ENCODE data around the gene SYT6.

The SYT6 gene

DNA sequence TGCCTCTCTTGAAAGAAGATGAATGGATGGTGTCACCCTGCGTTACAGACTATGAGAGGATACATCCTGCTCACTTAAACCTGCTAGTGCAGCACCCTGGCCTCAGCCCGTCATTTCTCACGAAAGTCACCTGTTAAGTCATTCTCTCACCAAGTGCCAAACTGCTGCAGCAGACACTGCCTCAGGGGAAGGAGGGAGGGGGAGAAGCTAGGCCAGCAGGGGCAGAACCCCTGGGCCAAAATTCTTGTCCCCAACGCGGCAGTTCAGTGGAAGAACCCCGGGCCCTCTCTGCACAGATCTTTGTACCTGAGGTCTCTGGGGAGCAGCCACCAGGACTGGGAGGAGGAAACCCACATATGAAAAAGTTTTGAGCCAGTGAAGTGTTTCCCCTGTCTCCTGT lies 37.6 kb downstream of the SYT6 start:
- no peak for DNase-seq

DNA sequence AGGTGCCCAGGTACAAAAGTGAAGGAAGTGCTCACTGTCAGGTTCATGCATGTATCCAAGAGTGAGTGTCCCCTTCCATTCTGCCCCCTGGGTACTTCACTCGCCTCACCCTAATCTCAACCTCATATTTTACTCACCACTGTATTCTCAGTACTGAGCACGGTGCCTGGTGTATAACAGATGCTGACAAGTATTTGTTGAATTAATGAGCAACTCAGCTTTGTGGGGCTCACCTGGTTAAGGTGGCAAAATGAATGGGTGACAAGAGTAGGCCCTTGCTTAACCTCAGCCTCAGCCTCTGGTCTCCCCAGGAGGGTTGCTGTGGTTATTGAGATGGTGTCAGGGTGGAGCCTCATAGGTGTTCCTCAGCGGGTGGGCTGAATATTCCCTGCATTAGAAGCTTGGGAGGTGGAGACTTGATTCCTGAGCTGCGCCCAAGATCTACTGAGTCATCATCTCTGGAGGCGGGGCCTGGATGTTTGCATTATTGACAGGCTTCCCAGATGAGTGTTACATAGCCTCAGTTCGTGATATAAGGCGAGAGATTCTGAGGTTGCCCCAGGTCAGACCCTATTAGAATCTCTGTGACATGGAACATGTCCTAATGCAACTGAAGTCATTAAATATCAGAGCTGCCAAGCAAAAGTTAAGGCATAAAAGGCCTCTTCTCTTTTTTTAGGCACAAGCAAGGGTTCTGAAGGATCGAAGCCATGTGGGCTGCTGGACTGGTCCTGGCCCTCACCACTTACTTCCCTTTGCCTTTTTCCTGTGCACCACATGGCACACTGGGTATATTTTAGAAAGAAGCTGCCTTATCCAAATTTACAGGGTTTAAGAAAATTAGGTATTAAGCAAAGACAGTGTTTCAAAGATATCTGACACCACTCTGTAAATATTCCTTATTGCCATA lies 39.2 kb downstream of the SYT6 start:
- DNase-seq: no peak

DNA sequence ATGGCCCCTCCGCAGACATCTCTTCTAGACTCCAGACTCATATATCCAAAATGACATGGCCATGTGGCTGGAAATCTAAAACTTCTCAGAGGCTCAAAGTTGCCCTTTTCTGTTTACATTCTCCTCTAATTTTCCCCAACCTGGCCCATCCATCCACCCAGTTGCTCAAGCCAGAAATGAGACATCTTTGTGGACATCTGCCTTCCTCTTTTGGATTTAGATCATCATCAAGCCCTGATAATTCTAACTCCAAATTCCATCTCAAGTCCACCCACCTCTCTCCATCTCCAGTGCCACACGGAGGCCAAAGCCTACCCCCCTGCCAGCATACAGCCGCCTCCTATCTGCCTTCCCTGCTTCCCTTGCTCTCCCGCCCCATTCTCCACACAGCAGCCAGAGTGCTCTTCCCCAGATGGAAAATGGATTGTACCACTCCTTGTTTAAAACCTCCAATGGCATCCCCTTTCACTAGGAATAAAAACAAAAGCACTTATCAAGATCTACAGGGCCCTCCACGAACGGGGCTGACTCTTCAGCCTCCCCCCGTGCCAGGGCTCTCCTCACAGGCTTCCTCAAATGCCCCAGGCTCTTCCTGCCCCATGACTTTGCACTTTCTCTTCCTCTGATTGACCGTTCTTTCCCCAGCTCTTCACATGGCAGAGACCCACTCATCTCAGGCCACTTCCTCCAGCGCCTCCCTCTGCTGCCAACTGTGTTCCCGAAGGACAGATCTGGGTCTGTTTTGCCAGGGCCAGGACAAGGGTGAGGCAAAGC lies 40.1 kb downstream of the SYT6 start:
- DNase-seq: no peak

DNA sequence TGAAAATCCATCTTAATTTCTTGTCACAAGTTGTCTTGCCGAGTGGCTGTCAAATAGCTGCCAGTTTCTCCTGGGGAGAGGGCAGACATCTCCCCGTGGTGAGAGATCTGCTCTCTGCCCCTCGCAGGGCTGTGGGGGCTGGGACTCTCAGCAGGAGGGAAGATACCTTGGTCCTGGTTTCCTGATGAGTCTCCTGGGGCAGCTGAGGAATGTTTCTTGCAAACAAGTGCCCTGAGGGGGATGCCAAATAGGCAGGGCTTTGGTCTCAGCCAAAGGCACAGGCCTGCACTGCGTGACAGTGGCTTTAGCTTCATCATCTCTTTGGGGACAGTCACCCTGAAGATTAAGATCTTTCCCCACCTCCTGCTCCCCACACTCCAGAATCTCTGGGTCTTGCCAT lies 40.9 kb downstream of the SYT6 start:
- DNase-seq: no peak

DNA sequence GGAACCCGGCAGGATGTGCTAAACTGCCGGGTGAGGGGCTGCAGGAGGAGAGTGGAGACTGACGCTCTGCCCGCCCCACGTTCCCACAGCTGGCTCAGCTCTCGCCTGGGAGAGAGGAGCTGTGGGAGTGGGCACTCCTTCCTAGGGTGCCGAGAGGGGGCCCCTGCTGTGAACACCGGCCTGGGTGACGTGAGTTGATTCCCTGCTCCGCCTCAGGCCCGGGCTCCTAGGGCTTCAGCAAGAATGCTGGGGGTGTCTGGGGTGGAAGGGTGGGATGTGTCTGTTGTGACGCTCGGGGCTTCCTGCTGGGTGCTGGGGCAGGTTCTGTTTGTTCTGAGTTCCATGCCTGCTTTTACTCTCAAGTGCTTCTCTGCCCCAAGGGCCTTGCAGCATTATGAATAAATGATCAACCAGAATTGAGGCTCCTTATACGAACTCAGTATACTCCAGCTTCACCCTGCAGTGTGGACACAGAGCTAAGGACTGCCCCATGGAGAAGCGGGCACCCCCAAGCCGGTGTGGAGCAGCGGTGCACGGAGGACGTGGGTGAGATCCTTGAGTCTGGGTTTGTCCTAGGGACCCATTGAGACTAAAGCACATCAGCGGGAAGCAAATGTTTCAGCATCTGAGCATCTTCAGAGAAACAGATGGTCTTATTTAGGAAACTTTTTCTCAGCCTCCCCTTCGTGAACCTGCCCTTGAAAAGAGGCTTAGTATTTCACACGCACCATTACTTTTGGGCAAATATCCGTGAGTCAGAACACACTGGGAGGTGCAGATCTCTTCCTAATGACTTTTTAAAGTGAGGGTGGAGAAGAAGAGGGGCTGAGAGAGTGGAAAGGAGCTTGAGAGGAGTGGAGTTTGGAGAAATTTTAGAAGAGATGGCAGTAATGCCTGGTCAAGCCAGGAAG lies 41.7 kb downstream of the SYT6 start:
- DNase-seq: no peak

DNA sequence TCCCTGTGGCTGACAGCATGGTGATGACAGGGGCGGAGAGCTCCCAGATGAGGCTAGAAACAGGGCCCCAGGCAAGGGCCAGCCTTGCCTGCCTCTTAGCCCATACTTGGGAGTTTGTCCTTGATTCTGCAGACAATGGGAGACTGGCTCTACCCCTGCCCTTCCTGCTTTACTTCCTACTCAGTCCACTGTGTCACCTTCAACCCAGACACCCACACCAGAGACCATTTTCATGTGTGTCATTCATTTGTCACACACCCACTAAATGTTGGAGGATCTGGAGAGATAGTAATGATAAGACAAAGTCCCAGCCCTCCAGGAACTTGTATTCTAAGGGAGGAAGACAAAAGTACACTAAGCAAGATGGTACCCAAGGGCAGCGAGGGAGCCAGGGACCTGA lies 43.7 kb downstream of the SYT6 start:
- no peak for DNase-seq

DNA sequence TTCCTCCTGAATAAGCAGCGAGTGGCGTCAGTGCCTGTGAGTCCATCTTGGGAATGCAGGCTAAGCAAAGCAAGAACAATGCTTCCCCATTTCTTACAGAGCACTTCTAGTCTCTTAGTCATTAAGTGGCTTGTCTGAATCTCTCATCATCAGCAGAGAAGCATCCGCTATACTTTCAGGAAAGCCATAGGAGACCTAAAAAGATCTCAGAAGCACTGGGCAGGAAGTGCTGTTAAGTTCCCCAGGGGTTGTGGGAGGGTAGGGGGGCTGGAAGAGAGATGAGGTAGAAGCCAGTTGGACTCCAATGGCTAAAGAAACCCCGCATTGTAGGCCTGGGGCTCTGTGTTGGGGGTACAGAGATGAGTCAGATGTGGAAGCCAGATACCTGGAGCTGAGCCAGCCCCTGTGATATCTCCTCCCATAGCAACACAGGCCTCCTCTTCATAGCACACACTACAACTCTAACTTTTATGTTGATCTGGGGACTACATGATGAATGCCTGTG lies 44.9 kb downstream of the SYT6 start:
- no peak for DNase-seq

DNA sequence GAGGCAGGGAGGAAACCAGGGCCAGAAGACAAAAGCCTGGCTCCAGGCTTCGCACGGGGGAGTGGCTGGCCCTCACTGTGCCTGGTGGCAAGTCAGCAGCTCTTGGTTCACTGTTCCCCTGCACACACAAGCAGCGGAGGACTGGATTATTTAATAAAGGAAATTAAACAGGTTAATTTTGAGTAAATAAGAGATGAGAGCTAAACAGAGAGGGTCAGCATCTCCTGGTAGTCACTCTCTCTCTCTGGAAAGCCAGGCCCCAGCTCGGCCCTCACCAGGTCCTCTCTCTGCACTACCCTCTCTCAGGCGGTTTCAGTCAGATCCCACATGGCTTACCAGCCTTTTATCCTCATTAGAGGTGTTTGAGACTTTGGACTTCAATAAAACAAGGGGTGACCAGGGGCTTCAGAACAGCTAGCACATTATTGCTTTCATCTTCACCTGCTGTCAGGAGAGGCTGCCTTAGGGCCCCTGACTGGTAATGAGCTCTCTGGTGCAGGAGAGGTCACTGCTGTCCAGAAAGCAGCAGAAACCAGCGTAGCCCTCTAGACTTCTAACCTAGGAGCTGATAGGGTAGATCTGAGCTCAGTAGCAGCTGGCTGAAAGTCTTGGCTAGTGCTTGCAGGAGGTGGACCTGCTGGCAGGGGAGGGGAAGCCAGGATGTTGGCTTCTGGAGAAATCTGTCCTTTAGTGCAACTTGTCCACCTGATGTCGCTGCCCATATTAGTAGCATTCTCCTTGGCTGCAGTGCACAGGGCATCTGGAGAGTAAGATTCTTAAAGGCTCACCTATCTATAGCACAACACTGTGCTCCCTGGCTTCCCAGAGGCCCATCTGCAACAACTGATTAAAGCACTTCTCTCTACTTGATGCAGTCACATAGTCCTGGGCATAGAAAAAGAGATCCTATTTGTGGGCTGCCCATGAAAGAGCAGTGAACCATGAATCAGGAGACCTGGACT lies 45.9 kb downstream of the SYT6 start:
- DNase-seq: no peak

DNA sequence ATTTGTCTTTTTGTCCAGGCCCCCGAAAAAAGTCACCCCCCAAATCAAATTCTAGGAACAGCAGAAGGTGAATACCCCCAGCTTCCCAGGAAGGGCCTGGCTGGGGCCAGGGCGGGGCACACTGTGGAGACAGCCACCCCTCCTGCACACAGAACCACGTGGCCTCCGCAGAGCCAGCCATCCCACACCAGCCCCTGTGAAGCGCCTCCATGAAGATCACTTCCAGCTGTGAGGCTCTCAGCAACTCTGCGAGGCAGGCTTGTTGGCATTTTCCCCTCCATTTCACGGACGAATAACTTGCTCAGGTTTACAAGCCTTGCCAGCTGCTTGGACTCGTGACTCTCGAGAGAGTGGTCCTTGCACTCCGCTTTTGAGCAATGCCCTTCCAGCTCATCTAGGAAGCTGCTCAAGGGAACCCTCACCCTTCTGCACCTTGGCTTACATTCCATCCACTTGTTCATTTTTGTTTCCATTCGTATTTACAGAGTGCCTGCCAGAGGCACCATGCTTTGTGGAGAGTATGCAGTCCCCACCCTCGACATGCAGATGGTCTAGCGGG lies 48.2 kb downstream of the SYT6 start:
- no peak for DNase-seq

DNA sequence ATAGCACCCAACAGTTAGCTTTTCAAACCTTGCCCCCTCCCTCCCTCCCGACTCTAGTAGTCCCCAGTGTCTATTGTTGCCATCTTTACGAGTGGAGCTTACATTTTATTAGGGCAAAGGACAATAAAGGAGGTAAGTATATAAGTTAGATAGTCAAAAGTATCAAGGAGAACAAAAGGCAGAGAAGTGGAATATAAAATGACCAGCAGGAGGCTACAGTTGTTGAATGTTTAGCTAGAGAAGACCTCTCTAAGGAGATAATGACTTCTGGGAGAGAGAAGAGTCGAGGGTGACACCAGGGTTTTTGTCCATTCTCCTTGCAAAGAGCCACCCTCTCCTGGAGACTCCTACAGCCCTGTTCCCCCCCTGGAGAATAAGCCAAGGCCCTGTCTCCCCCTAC lies 48.7 kb downstream of the SYT6 start:
- DNase-seq: no peak

DNA sequence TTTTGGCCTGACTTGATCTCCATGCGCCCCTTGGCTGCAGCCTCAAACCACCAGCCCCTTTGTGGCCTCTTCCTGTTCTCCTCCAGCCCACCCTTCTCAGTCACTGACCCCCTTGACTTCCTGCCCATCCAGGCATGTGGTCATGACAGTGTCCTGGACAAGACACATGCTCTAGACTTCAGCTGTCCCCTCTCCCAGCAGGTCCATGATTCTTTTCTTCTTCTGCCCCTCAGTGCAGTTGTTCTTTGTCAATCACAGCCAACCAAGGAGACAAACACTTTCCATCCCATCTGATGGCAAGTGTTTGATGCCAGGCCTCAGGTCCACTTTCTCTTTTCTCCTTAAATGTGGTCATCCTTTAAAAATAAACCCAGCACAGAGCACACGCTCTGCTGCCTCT lies 49.7 kb downstream of the SYT6 start:
- no peak for DNase-seq

DNA sequence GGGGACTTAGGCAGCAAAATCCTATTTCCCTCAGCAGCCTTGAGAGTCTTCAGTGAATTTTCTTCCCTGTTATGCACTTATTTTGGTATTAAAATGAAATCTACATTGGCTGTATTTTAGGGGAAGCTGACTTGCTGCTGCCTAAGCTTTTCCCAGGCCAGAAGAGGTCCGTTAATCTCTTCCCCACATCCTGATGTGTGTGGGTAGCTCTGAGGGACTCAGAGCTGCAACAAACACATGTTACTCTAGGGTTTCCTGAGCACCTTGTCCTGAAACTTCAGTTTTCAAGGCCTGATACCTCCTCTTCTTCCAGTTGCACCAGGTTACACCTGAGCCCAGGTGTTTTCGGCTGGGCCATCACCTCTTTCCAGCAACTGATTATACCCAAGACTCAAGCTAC lies 51.5 kb downstream of the SYT6 start:
- no peak for DNase-seq

DNA sequence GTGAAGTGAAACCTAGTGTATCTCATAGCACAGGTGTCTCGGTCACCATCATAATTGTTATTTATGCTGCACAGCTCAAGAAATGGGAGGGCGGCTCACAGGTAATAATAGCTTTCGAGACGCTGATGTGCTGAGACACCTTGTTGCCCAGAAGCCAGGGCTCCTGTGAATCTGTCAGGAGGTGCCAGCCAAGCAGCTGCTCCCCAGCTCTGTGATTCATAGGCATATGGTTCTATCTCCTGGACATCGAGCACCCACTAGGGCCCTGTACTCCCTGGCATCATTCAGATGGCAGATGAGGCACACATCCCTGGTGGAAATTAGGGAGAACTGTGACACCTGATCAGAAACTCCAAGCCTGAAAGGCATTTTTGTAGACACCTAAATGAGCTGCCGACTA lies 53.5 kb downstream of the SYT6 start:
- DNase-seq: no peak

DNA sequence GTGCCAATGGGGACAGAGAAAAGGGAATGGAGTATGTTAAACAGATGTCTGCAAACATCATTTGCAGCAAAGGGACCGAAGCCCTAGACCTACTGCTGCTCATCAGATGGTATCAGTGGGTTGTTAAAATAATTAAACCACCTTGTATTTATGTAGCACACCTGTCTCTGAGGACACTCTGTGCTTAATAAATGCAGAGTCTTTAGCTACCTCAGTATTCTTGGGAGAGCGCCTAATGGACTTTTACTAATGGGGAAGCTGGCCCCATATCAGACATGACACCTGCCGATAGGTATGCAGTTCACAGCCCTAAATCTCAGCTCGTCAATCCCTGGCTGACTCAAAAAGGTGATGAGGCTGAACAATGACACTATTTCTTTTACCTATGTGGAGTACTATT lies 54.4 kb downstream of the SYT6 start:
- no peak for DNase-seq

DNA sequence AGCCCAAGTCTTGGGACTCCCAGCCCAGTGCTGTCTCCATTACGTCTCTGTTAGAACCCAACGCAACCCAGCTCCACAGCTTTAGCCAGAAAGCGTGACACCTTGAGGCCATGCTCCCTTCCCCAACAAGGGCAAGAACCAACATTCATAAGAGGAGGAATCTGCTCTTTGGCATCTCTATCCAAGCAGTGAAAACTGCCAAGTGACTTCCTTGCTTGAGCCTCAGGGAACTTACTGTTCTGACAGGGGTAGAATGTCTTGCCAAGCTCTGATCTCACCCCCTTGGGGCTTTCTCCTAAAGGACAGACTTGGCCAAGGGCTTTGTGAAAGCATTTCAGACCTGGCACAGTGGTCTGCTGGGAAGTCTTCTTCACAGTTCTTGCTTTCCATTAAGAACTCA lies 56.6 kb downstream of the SYT6 start:
- no peak for DNase-seq

DNA sequence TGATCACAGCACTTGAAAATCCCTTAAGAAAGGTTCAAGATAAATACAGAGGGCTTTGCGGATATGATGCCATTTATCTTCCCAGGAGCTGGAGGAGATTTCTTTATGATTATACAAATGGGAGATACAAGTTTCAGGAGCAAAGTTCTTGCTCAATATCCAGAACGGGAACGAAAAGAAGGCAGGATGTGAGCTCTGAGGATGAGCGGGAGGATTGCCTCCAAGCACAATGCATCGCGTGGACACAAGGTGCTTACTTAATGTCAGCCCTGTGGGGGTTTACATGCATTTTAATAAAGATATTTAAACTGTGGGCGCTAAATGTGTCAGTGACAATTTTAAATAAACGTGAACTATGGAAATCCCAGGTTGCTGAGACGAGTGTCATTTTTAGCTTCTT lies 59.0 kb downstream of the SYT6 start:
- no peak for DNase-seq

DNA sequence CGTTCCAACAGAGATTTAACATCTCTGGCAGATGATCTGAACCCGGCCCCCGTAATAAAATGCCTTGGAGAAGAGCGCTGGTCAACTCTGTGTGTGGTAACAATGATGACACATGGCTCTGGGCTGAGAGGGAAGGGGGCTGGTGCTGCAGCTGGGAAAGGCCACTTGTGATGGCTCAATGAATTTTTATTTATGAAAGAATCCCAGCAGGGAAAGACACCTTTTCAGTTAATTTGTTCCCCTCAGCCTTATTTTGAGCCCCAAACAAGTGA lies 59.4 kb downstream of the SYT6 start:
- DNase-seq: no peak

DNA sequence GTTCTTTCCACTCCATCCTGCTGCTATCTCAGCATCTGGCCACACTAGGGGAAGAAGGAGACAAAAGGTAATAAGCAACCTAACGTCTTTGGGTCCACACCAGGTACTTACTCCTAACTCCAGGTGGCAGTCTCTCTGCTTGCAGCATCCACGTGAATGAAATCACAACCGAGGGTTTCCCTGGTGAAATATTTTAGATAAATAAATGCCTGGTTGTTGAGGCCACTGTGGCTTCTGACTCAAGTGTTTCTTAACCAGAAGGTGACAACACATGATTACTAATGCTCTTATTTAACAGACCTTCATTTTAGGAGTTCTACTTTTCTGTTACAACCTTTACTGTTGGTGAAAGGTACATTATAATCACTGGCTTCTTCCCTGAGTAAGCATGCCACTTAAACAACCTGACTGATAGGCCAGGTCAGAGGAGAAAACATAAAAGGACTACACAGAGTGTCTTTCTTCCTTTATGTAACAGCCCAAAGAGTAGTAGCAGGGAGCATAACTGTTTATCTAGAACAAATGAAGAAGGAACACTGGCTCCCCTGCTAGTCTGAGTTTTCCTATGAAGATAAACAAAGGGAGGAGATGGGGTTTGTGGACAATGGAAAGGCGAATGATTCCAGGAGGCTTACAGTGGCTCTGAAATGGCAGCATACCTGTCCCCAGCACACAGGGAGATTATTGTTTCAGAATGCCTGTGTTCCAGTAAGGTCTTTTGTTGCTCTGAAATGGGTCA lies 59.9 kb downstream of the SYT6 start:
- DNase-seq: no peak

DNA sequence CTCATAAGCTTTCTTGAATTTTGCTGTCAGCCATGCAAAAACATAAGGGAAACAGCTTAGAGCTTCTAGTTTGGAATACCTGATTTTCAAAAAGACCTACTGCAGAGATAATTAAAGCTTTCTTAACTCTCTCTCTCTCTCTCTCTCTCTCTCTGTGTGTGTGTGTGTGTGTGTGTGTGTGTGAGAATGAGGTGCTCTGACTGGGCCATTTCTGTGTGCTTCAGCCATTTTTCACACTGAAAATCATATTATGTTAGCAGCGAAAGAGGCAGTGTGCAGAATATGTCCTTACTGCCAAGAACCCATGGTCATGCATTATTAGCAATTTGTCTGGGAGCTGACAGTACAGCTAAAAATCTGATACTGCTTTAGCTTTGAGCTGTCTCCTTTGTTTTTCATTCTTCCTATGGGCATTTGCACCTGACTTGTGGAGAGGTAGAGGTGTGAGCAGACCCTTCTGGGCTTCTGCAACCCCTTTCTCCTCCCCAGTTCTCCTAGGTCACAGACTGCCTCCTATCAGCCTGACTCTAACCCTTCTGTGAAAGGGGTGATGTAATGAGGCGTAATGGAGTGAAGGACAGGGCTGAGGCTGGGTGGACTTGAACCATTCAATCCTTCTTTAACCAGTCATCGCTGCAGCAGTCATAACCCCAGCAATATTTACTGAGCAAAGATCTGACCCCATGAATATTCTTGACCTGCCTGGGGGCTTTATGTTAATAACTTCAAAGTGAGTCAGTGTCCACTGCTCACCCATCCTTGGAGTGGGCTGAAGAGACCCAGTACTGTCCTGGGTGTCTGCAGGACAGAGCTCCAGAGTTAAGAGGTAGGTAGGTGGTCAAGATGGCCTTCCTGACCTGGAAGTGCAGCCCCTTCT lies 61.2 kb downstream of the SYT6 start:
- DNase-seq: no peak

DNA sequence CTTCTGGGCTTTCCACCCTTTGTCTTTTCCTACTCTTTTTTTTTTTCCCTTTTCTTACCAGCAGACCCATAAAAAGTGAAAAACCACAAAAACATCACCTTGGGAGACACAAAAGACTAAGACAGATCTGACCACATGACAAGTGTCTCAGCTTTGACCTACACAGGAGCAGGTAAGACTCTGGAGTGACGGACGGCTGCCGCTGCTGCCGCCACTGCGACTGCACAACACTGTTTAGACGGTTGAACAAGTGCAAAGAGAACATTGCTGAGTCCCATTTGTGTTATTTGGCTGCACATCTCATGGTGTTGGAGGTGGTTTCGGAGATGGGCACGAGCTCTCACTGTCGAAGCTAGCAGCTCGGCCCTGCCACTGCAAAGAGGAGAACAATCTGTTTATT lies 62.0 kb downstream of the SYT6 start:
- no peak for DNase-seq

Data from central memory CD4-positive, alpha-beta T cell (primary cell).